ENCODE data around the gene SORCS2. TPM values are rescaled to one million over a fixed set of nuclear protein-coding genes. Genes with fewer than 3 reads are reported as not detected.

Gene SORCS2
- total RNA-seq, 4 donors from 2014 or later, result 0.48 to 1.8 (median 0.68) TPM; not detected in 1

GRCh38 chr4:7704625-7705024 is 512.3 kb downstream of the SORCS2 start:
- no peak overlapping the region for H3K4me3 ChIP-seq
- WGBS, 2 donors (ENCODE audit: low coverage in 1 of 2), result 88% methylated on average over 17 of the region's 19 CpGs; no CpG with 5 or more reads in 1 of the 2 donors
- in situ Hi-C loops (cut with MboI; ENCODE audit: low pct_ligation_motif_present in 1 of 4, low pct_unique_long_range_greater_than_20kb in 1 of 4, low sequenced_read_pairs in 3 of 4) (loop anchor here in 2 of 4 donors (25.0 kb wide), 1 partner anchor 517 kb away; the partner anchor contains the start of gene SORCS2 (in 2 of the 2)), intact Hi-C loops (cut with DNase I; ENCODE audit: low total_unique reads) (no loop called here)
- H3K36me3 ChIP-seq, result no peaks in the 10 kb centered on the region
- H3K9me3 ChIP-seq, result no peaks in the 10 kb centered on the region
- H3K27me3 ChIP-seq, result no peaks in the 10 kb centered on the region
- H3K27ac ChIP-seq, result no peak overlapping the region
- TF ChIP-seq CTCF (IDR thresholded peaks at IDR 0.05), result no peak
- TF ChIP-seq EP300 (IDR thresholded peaks at IDR 0.05; ENCODE audit: low read depth), result no peak
- TF ChIP-seq POLR2AphosphoS5 (IDR thresholded peaks at IDR 0.05), result no peak
- TF ChIP-seq POLR2A (IDR thresholded peaks at IDR 0.05), result no peak
- no peaks in the 10 kb centered on the region for H3K4me1 ChIP-seq
- DNase-seq, result no peak

- in situ Hi-C loops (cut with MboI; ENCODE audit: low pct_ligation_motif_present in 1 of 4, low pct_unique_long_range_greater_than_20kb in 1 of 4, low sequenced_read_pairs in 3 of 4) (loop anchor here in 2 of 4 donors (25.0 kb wide), 1 partner anchor 518 kb away; the partner anchor contains the start of gene SORCS2 (in 2 of the 2)), intact Hi-C loops (cut with DNase I; ENCODE audit: low total_unique reads) (no loop called here)
- no peak for DNase-seq
These were observed 512.7 kb downstream of the SORCS2 start for GRCh38 chr4:7705062-7705461.

DNA sequence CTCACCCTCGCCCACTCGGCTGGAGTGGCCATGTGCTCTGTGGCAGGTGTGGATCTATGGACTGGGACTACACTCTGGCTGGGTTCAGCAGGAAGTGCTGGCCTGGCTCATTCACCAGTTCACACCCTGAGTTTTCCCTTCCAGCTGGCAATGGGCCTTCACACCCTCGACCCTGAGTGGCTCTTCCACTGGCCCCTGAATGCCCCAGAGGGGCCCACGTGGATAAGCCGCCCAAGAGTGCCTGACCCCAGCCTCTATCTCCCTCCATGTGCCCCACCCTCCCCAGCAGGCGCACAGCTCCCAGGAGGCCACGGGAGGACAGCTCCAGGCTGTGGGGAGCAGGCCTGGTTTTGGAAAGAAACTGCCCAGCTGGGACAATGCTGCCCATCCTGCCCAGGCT is 513.3 kb downstream of the SORCS2 start:
- 58% methylated on average over 7 of the region's 7 CpGs; no CpG with 5 or more reads in 1 of the 2 donors for WGBS, 2 donors (ENCODE audit: low coverage in 1 of 2)
- TF ChIP-seq CTCF (IDR thresholded peaks at IDR 0.05) (no peak), POLR2AphosphoS5 (IDR thresholded peaks at IDR 0.05) (no peak), EP300 (IDR thresholded peaks at IDR 0.05; ENCODE audit: low read depth) (no peak), POLR2A (IDR thresholded peaks at IDR 0.05) (no peak)
- in situ Hi-C loops (cut with MboI; ENCODE audit: low pct_ligation_motif_present in 1 of 4, low pct_unique_long_range_greater_than_20kb in 1 of 4, low sequenced_read_pairs in 3 of 4), result loop anchor here in 2 of 4 donors (25.0 kb wide), 1 partner anchor 518 kb away; the partner anchor contains the start of gene SORCS2 (in 2 of the 2)

More at GRCh38 chr4:7705062-7705461, 512.7 kb downstream of the SORCS2 start:
- TF ChIP-seq CTCF (IDR thresholded peaks at IDR 0.05), result no peak
- no peak for TF ChIP-seq POLR2AphosphoS5 (IDR thresholded peaks at IDR 0.05)
- TF ChIP-seq EP300 (IDR thresholded peaks at IDR 0.05; ENCODE audit: low read depth), result no peak
- TF ChIP-seq POLR2A (IDR thresholded peaks at IDR 0.05), result no peak
- Histone ChIP-seq H3K36me3 (no peaks in the 10 kb centered on the region), H3K4me3 (no peak overlapping the region), H3K27ac (no peak overlapping the region), H3K9me3 (no peaks in the 10 kb centered on the region), H3K27me3 (no peaks in the 10 kb centered on the region), H3K4me1 (no peaks in the 10 kb centered on the region)
- WGBS, 2 donors (ENCODE audit: low coverage in 1 of 2), result 72 to 87% methylated on average over 2 to 8 of the region's 8 CpGs

GRCh38 chr4:7708238-7708637 is 515.9 kb downstream of the SORCS2 start:
- H3K4me3 ChIP-seq, result no peak overlapping the region
- TF ChIP-seq POLR2AphosphoS5 (IDR thresholded peaks at IDR 0.05) (no peak), EP300 (IDR thresholded peaks at IDR 0.05; ENCODE audit: low read depth) (no peak), CTCF (IDR thresholded peaks at IDR 0.05) (no peak), POLR2A (IDR thresholded peaks at IDR 0.05) (no peak)
- intact Hi-C loops (cut with DNase I; ENCODE audit: low total_unique reads), result no loop called here
- no peaks in the 10 kb centered on the region for H3K36me3 ChIP-seq
- no peaks in the 10 kb centered on the region for H3K4me1 ChIP-seq
- no peak overlapping the region for H3K27ac ChIP-seq
- no peak for DNase-seq
- no peaks in the 10 kb centered on the region for H3K27me3 ChIP-seq
- 72% methylated on average over 16 of the region's 17 CpGs; no CpG with 5 or more reads in 1 of the 2 donors for WGBS, 2 donors (ENCODE audit: low coverage in 1 of 2)
- in situ Hi-C loops (cut with MboI; ENCODE audit: low pct_ligation_motif_present in 1 of 4, low pct_unique_long_range_greater_than_20kb in 1 of 4, low sequenced_read_pairs in 3 of 4), result loop anchor here in 2 of 4 donors (25.0 kb wide), 1 partner anchor 521 kb away; the partner anchor contains the start of gene SORCS2 (in 2 of the 2)
- H3K9me3 ChIP-seq, result no peaks in the 10 kb centered on the region

More for the DNA sequence above, 513.3 kb downstream of the SORCS2 start:
- H3K27ac ChIP-seq, result no peak overlapping the region
- intact Hi-C loops (cut with DNase I; ENCODE audit: low total_unique reads), result no loop called here
- H3K27me3 ChIP-seq, result no peaks in the 10 kb centered on the region
- no peaks in the 10 kb centered on the region for H3K9me3 ChIP-seq
- no peaks in the 10 kb centered on the region for H3K36me3 ChIP-seq
- H3K4me3 ChIP-seq, result no peak overlapping the region
- no peaks in the 10 kb centered on the region for H3K4me1 ChIP-seq
- no peak for DNase-seq
